ENCODE data around the gene C3orf20. TPM values are rescaled to one million over a fixed set of nuclear protein-coding genes. Genes with fewer than 3 reads are reported as not detected.

Gene C3orf20
- total RNA-seq, 1 experiment from 2014 or later, result not detected

- DNase-seq (ENCODE audit: low spot score), result no peak
These were observed 97.7 kb downstream of the C3orf20 start for GRCh38 chr3:14772533-14773138.

GRCh38 chr3:14773281-14773680 is 98.3 kb downstream of the C3orf20 start:
- no peak for DNase-seq (ENCODE audit: low spot score)

GRCh38 chr3:14773691-14774128 is 98.8 kb downstream of the C3orf20 start:
- DNase-seq (ENCODE audit: low spot score), result no peak

GRCh38 chr3:14774431-14774830 is 99.5 kb downstream of the C3orf20 start:
- DNase-seq (ENCODE audit: low spot score), result no peak

GRCh38 chr3:14775011-14775410 is 100.1 kb downstream of the C3orf20 start:
- no peak for DNase-seq (ENCODE audit: low spot score)

GRCh38 chr3:14775563-14775962 is 100.6 kb downstream of the C3orf20 start:
- no peak for DNase-seq (ENCODE audit: low spot score)

GRCh38 chr3:14779069-14779685 is 104.2 kb downstream of the C3orf20 start:
- DNase-seq (ENCODE audit: low spot score), result no peak

- DNase-seq (ENCODE audit: low spot score), result peak; percentile 51
These were observed 106.1 kb downstream of the C3orf20 start for GRCh38 chr3:14780927-14781507.

- no peak for DNase-seq (ENCODE audit: low spot score)
These were observed 108.6 kb downstream of the C3orf20 start for GRCh38 chr3:14783480-14784086.

- DNase-seq (ENCODE audit: low spot score), result no peak
These were observed 109.2 kb downstream of the C3orf20 start for GRCh38 chr3:14784087-14784681.

GRCh38 chr3:14785207-14786155 is 110.5 kb downstream of the C3orf20 start:
- DNase-seq (ENCODE audit: low spot score), result no peak

GRCh38 chr3:14786369-14786768 is 111.4 kb downstream of the C3orf20 start:
- no peak for DNase-seq (ENCODE audit: low spot score)

- DNase-seq (ENCODE audit: low spot score), result no peak
These were observed 112.7 kb downstream of the C3orf20 start for GRCh38 chr3:14787630-14788029.

- no peak for DNase-seq (ENCODE audit: low spot score)
These were observed 113.7 kb downstream of the C3orf20 start for GRCh38 chr3:14788644-14789043.

- no peak for DNase-seq (ENCODE audit: low spot score)
These were observed 114.3 kb downstream of the C3orf20 start for GRCh38 chr3:14789221-14789620.

- no peak for DNase-seq (ENCODE audit: low spot score)
These were observed 114.8 kb downstream of the C3orf20 start for GRCh38 chr3:14789640-14790285.

GRCh38 chr3:14791343-14791945 is 116.5 kb downstream of the C3orf20 start:
- peak; percentile 43 for DNase-seq (ENCODE audit: low spot score)

- DNase-seq (ENCODE audit: low spot score), result no peak
These were observed 117.8 kb downstream of the C3orf20 start for GRCh38 chr3:14792691-14793121.

- DNase-seq (ENCODE audit: low spot score), result no peak
These were observed 118.4 kb downstream of the C3orf20 start for GRCh38 chr3:14793126-14793857.
